Uterus (tissue), 2 donors: ENCODE results near the gene KLF11.

ENCODE experiments used
- CTCF ChIP-seq, 4 experiments: fragments of 200-600 bp in 2 of 4; fragments of 450-650 bp in 2 of 4; sonication (generic) in 2 of 4; IDR thresholded peaks; one replicate each; pipeline ENCODE4 v1.5.1; 2016 to 2019; ENCODE audit warnings: antibody characterized with exemption in 4 of 4, mild to moderate bottlenecking in 2 of 4, moderate library complexity in 1 of 4
- POLR2A ChIP-seq, 2 donors: fragments of 450-650 bp; IDR thresholded peaks; one replicate each; pipeline ENCODE4 v1.6.1; 2016; ENCODE audit warnings: antibody characterized with exemption in 2 of 2, mild to moderate bottlenecking in 1 of 2, moderate library complexity in 1 of 2

GRCh38 chr2:10085668-10086059, 42.3 kb downstream of the KLF11 start:
- TF ChIP-seq CTCF (IDR thresholded peaks at IDR 0.05): no peak
- no peak for TF ChIP-seq POLR2A (IDR thresholded peaks at IDR 0.05)
